Measurements from ENCODE around the gene ELF5.

- TF ChIP-seq CTCF (IDR thresholded peaks at IDR 0.05) = no peak
- no peak for TF ChIP-seq POLR2A (IDR thresholded peaks at IDR 0.05)
- TF ChIP-seq EP300 (IDR thresholded peaks at IDR 0.05) = no peak
Measured at GRCh38 chr11:34495239-34495723, 18.3 kb downstream of the ELF5 start.
